ENCODE measurements around the gene KDM7A.
"Not testable (repeated sequence)": the region's sequence is repeated elsewhere in the genome, so short reads cannot be mapped to it uniquely, and the experiment has no call there.

KDM7A gene

GRCh38 chr7:140192620-140193019, 15.8 kb upstream of the KDM7A start:
- no peaks in the 10 kb centered on the region for H3K4me1 ChIP-seq (ENCODE audit: insufficient read depth, low read length)
- no peaks in the 10 kb centered on the region for H3K36me3 ChIP-seq (ENCODE audit: insufficient read depth, low read length)
- H3K27me3 ChIP-seq (ENCODE audit: insufficient read depth, low read length) = peaks cover 10% of the 10 kb centered on the region
- H2AFZ ChIP-seq (ENCODE audit: low read depth, low read length) = no peak overlapping the region
- no peaks in the 10 kb centered on the region for H3K9me3 ChIP-seq (ENCODE audit: low read length)
- H3K4me3 ChIP-seq (ENCODE audit: low read length) = no peak overlapping the region

- Histone ChIP-seq H3K9me3 (ENCODE audit: low read length) (no peaks in the 10 kb centered on the region), H3K27me3 (ENCODE audit: insufficient read depth, low read length) (peaks cover 10% of the 10 kb centered on the region), H3K4me1 (ENCODE audit: insufficient read depth, low read length) (no peaks in the 10 kb centered on the region), H3K4me3 (ENCODE audit: low read length) (no peak overlapping the region), H2AFZ (ENCODE audit: low read depth, low read length) (no peak overlapping the region), H3K36me3 (ENCODE audit: insufficient read depth, low read length) (no peaks in the 10 kb centered on the region)
Observed at GRCh38 chr7:140192176-140192575, 15.4 kb upstream of the KDM7A start.

GRCh38 chr7:140190588-140190987, 13.8 kb upstream of the KDM7A start:
- Histone ChIP-seq H3K4me1 (ENCODE audit: insufficient read depth, low read length) (no peaks in the 10 kb centered on the region), H3K27me3 (ENCODE audit: insufficient read depth, low read length) (peaks cover 10% of the 10 kb centered on the region), H3K4me3 (ENCODE audit: low read length) (no peak overlapping the region), H2AFZ (ENCODE audit: low read depth, low read length) (no peak overlapping the region), H3K9me3 (ENCODE audit: low read length) (no peaks in the 10 kb centered on the region), H3K36me3 (ENCODE audit: insufficient read depth, low read length) (no peaks in the 10 kb centered on the region)

- Histone ChIP-seq H3K4me3 (ENCODE audit: low read length) (no peak overlapping the region), H3K9me3 (ENCODE audit: low read length) (no peaks in the 10 kb centered on the region), H3K36me3 (ENCODE audit: insufficient read depth, low read length) (no peaks in the 10 kb centered on the region), H3K4me1 (ENCODE audit: insufficient read depth, low read length) (no peaks in the 10 kb centered on the region), H2AFZ (ENCODE audit: low read depth, low read length) (no peak overlapping the region), H3K27me3 (ENCODE audit: insufficient read depth, low read length) (peaks cover 13% of the 10 kb centered on the region)
Observed at GRCh38 chr7:140189917-140190316, 13.1 kb upstream of the KDM7A start.

GRCh38 chr7:140182917-140183316, 6.1 kb upstream of the KDM7A start:
- Histone ChIP-seq H3K4me1 (ENCODE audit: insufficient read depth, low read length) (peaks cover under 1% of the 10 kb centered on the region), H3K4me3 (ENCODE audit: low read length) (no peak overlapping the region)

GRCh38 chr7:140179339-140179738, 2.6 kb upstream of the KDM7A start:
- H3K4me1 ChIP-seq (ENCODE audit: insufficient read depth, low read length) = peaks cover 5% of the 10 kb centered on the region
- H3K27me3 ChIP-seq (ENCODE audit: insufficient read depth, low read length) = peaks cover 7% of the 10 kb centered on the region
- no peak overlapping the region for H3K4me3 ChIP-seq (ENCODE audit: low read length)
- no peaks in the 10 kb centered on the region for H3K36me3 ChIP-seq (ENCODE audit: insufficient read depth, low read length)
- H2AFZ ChIP-seq (ENCODE audit: low read depth, low read length) = no peak overlapping the region
- H3K9me3 ChIP-seq (ENCODE audit: low read length) = peaks cover 2% of the 10 kb centered on the region

More at GRCh38 chr7:140182917-140183316, 6.1 kb upstream of the KDM7A start:
- Histone ChIP-seq H3K36me3 (ENCODE audit: insufficient read depth, low read length) (no peaks in the 10 kb centered on the region), H3K27me3 (ENCODE audit: insufficient read depth, low read length) (peaks cover 11% of the 10 kb centered on the region), H3K9me3 (ENCODE audit: low read length) (peaks cover 2% of the 10 kb centered on the region), H2AFZ (ENCODE audit: low read depth, low read length) (no peak overlapping the region)

- peak overlapping the region; percentile 68 for H2AFZ ChIP-seq (ENCODE audit: low read depth, low read length)
- peaks cover 2% of the 10 kb centered on the region for H3K9me3 ChIP-seq (ENCODE audit: low read length)
- peak overlapping the region; percentile 97 for H3K4me3 ChIP-seq (ENCODE audit: low read length)
- no peaks in the 10 kb centered on the region for H3K36me3 ChIP-seq (ENCODE audit: insufficient read depth, low read length)
- H3K27me3 ChIP-seq (ENCODE audit: insufficient read depth, low read length) = no peaks in the 10 kb centered on the region
- peaks cover 5% of the 10 kb centered on the region for H3K4me1 ChIP-seq (ENCODE audit: insufficient read depth, low read length)
Observed at GRCh38 chr7:140176122-140176701, 571 bp downstream of the KDM7A start.

GRCh38 chr7:140175221-140176121, 1.3 kb downstream of the KDM7A start:
- no peaks in the 10 kb centered on the region for H3K27me3 ChIP-seq (ENCODE audit: insufficient read depth, low read length)
- H2AFZ ChIP-seq (ENCODE audit: low read depth, low read length) = peak overlapping the region; percentile 68
- peak overlapping the region; percentile 97 for H3K4me3 ChIP-seq (ENCODE audit: low read length)
- peaks cover 2% of the 10 kb centered on the region for H3K9me3 ChIP-seq (ENCODE audit: low read length)
- H3K4me1 ChIP-seq (ENCODE audit: insufficient read depth, low read length) = peaks cover 5% of the 10 kb centered on the region
- no peaks in the 10 kb centered on the region for H3K36me3 ChIP-seq (ENCODE audit: insufficient read depth, low read length)

- Histone ChIP-seq H3K36me3 (ENCODE audit: insufficient read depth, low read length) (no peaks in the 10 kb centered on the region), H3K4me3 (ENCODE audit: low read length) (no peak overlapping the region), H3K9me3 (ENCODE audit: low read length) (peaks cover 2% of the 10 kb centered on the region), H3K27me3 (ENCODE audit: insufficient read depth, low read length) (no peaks in the 10 kb centered on the region), H2AFZ (ENCODE audit: low read depth, low read length) (no peak overlapping the region), H3K4me1 (ENCODE audit: insufficient read depth, low read length) (peaks cover 5% of the 10 kb centered on the region)
Observed at GRCh38 chr7:140174217-140174616, 2.6 kb downstream of the KDM7A start.

- Histone ChIP-seq H2AFZ (ENCODE audit: low read depth, low read length) (no peak overlapping the region), H3K4me1 (ENCODE audit: insufficient read depth, low read length) (no peaks in the 10 kb centered on the region), H3K4me3 (ENCODE audit: low read length) (no peak overlapping the region), H3K36me3 (ENCODE audit: insufficient read depth, low read length) (no peaks in the 10 kb centered on the region), H3K27me3 (ENCODE audit: insufficient read depth, low read length) (no peaks in the 10 kb centered on the region), H3K9me3 (ENCODE audit: low read length) (no peaks in the 10 kb centered on the region)
Observed at GRCh38 chr7:140170375-140170774, 6.4 kb downstream of the KDM7A start.

- H3K36me3 ChIP-seq (ENCODE audit: insufficient read depth, low read length) = no peaks in the 10 kb centered on the region
- H3K4me1 ChIP-seq (ENCODE audit: insufficient read depth, low read length) = no peaks in the 10 kb centered on the region
- no peaks in the 10 kb centered on the region for H3K9me3 ChIP-seq (ENCODE audit: low read length)
Observed at GRCh38 chr7:140168816-140169215, 8.0 kb downstream of the KDM7A start.

GRCh38 chr7:140165422-140165821, 11.4 kb downstream of the KDM7A start:
- Histone ChIP-seq H3K27me3 (ENCODE audit: insufficient read depth, low read length) (no peaks in the 10 kb centered on the region), H3K9me3 (ENCODE audit: low read length) (no peaks in the 10 kb centered on the region), H3K4me3 (ENCODE audit: low read length) (no peak overlapping the region), H3K4me1 (ENCODE audit: insufficient read depth, low read length) (peaks cover 4% of the 10 kb centered on the region), H2AFZ (ENCODE audit: low read depth, low read length) (no peak overlapping the region), H3K36me3 (ENCODE audit: insufficient read depth, low read length) (no peaks in the 10 kb centered on the region)

More at GRCh38 chr7:140168816-140169215, 8.0 kb downstream of the KDM7A start:
- Histone ChIP-seq H2AFZ (ENCODE audit: low read depth, low read length) (no peak overlapping the region), H3K27me3 (ENCODE audit: insufficient read depth, low read length) (no peaks in the 10 kb centered on the region), H3K4me3 (ENCODE audit: low read length) (no peak overlapping the region)

GRCh38 chr7:140162081-140162480, 14.7 kb downstream of the KDM7A start:
- H3K36me3 ChIP-seq (ENCODE audit: insufficient read depth, low read length); H3K27me3 ChIP-seq (ENCODE audit: insufficient read depth, low read length); H2AFZ ChIP-seq (ENCODE audit: low read depth, low read length); H3K9me3 ChIP-seq (ENCODE audit: low read length); H3K4me3 ChIP-seq (ENCODE audit: low read length); H3K4me1 ChIP-seq (ENCODE audit: insufficient read depth, low read length): not testable (repeated sequence)

Data from neuron (in vitro differentiated cells).